H54 (cell line): ENCODE data around the gene PPP2R2D.

Source experiments
- DNase-seq: peaks from one replicate; pipeline ENCODE4 v3.0.0; 2011; ENCODE audit warnings: low spot score, mixed read lengths; ENCODE audit not compliant: insufficient read length
- FAIRE-seq: peaks from 3 replicates; lab custom pipeline; 2011; peaks lifted over from hg19 to GRCh38; lab: Jason Lieb, UNC
- POLR2A ChIP-seq: IDR thresholded peaks from 2 replicates; pipeline ENCODE4 v1.6.1; 2011; ENCODE audit warnings: low read depth, mild to moderate bottlenecking, low read length

Gene PPP2R2D

DNA sequence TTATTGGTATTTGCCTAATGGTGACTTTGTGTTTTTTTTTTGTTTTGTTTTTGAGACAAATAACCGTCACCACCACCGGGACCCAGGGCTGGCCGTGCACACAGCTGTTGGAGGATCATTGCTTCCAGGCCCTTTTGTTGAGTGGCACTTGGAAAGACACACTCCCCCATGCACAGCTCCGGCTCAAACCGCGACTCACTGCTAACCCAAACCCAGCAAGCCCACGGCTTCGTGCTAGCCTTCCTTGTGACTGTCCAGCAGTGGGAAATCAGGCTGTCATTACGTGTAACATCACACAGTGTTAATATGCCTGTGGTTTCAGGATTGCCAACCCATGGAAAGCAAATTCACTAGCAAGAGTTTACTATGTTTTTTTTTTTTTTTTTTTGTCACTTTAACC is 63.5 kb downstream of the PPP2R2D start:
- FAIRE-seq = no peak
- TF ChIP-seq POLR2A = no peak
- DNase-seq = no peak

DNA sequence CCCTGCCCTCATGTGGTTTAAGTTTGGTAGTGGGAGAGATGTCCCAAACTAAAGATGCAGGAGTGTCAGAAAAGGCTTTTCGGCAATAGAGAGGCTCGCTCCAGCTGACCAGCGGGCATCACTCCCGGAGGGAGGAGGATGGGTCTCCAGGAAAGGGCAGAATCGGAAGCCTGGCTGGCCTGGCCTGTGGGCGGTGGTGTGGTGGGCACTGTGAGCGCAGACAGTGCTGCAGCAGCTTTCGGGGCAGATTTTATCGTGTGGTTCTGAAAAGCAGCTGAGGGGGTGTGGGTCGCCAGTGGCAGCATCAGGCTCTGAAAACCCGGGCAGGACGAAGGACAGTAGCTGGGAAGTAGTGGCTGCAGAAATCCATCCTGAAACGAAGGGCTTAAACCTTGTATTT is 68.1 kb downstream of the PPP2R2D start:
- DNase-seq = no peak
- TF ChIP-seq POLR2A = no peak
- FAIRE-seq = no peak

DNA sequence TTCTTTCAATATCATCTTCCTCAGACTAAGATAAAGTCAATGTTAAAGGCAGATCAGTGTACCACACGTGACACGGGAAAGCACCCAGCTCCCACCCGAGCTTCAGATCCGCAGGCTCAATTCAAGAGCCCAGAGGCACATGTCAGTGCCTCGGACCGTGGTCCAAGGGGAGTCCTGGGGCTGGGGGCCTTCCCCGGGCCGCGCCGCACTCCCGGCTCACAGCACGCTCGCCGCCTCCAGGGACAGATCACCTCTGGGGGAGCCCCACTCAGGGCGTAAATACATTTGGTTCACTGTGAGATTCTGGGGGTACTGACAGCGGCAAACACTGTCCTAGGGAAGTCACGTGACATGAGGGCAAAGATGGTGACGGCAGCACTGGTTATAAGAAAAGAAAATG is 70.1 kb downstream of the PPP2R2D start:
- TF ChIP-seq POLR2A = no peak
- FAIRE-seq = no peak
- no peak for DNase-seq

DNA sequence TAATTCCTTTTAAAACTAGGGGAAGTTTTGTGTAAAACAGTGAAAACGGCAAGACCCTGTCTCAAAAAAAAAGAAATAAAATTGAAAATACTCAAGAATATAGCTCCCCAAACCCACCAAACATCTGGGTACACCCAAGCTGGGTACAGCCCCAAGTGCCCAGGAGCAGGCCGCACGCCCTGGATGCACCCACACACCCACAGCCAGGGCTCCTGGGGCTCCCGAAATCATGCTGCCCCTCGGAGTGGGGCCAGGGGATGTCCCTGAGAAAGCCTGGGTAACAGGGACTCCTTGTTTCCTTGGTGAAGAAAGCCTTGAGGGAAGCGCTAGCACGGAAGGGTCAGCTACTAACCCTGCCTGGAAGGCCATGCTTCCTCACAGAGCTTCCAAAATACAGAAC is 70.8 kb downstream of the PPP2R2D start:
- no peak for FAIRE-seq
- DNase-seq = no peak
- TF ChIP-seq POLR2A = no peak

DNA sequence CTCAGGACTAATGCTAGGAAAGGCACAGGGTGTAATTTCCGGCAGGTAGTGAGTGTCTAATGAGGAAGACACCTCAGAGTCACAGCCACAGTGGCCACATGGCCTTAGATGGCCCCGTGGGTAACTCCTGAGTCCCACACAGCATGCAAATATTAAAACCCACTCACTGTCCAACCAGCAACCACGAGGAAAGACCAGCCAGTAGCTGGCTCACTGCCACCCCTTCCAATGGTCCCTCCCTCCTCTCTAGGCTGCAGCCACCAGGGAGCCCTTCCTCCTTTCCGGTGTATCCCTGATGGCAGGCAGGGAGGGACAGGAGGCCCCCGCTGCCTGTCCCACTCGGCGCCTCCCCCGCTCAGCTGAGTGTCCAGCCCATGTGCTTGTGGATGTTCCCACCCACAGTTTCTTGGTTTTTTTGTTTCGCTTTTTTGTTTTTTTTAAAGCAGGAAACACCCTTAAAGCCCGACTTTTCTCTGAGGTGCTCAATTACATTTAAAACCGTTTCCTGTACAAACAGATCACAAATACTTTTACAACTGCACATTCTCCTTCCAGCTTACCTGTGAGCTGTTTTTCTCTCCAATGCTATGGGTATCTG is 71.8 kb downstream of the PPP2R2D start:
- FAIRE-seq (no peak), DNase-seq (no peak)
- no peak for TF ChIP-seq POLR2A

DNA sequence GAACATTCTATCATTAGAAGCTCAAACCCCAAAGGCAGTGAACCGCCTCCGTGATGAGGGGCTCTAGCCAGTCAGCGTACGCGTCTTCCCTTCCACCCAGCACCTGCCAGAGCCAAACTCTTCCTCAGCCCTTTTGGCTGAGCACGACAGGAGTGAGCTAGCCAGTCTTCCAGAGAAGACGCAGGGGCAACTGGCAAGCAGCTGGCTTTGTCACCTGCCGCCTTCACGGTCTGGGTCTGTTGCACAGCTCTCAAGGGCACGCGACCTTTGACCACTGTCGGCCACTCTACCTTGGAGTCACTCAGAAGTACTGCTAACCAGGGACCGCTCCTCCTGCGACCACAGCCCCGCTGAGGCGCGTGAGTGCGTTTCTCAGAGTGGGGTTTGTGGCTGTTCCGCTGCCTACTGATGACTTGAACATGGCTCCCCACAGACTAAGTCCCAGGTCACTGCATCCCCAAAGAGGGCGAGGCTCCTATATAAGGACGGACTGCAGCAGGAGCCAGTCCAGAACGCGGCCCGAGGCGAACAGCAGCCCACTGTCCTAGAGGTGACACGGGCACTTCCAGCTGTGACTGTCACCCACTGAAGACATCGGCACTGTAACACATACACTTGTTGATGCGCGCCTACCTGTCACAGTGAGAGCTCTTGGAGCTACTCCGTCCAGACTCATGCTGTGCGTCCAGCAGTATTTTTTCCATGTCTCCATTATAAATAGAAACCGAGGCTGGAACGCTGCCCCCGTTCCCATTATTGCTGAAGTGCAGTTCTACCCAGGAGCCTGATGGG is 72.5 kb downstream of the PPP2R2D start:
- DNase-seq = no peak
- no peak for FAIRE-seq

DNA sequence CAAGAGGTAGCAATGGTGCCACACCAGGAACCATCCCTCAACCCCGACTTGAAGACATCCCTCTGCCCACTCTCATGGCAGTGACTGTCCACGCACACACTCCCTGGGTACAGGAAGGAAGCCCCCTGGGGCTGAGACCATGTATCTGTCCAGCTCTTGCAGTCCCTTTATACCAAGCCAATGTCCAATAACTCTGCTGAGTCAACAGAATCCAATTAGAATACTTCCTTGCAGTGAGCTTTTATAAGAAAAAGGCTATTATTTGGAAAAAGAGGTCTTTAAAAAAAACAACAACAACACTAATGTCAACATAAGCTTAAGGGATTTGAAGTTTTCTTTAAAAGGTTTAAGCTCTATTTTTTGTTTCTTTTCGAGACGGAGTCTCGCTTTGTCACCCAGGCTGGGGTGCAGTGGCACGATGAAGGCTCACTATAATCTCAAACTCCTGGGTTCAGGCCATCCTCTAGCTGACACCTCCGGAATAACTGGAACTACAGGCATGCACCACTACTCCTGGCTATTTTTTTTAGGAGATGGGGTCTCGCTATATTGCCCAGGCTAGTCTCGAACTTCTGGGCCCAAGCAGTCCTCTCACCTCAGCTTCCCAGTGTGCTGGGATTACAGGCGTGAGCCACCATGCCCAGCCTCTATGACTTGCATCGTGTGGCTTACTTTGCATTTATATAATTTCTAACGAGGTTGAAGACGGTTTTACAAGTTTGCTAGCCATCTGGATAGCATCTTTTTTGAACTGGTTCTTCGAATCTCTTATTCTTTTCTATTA is 73.4 kb downstream of the PPP2R2D start:
- FAIRE-seq = no peak
- no peak for TF ChIP-seq POLR2A
- DNase-seq = no peak

More for the DNA sequence above, 72.5 kb downstream of the PPP2R2D start:
- TF ChIP-seq POLR2A = no peak

DNA sequence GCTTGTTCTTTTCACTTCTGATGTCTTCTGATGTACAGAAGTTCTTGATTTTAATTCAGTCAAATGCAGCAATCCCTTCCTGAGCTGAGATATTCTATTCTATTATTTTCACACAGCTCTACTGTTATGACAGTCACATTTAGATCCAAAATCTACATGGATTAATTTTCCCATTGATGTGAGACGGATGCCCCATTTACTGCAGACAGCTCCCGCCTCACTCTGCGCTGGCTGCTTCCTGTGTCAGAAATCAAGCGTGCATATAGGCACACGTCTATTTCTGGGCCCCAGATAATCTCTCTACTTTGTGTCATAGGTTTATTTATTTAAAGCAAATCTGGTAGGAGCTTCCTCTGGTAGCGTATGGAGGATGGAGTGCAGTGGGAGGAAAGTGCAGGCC is 74.2 kb downstream of the PPP2R2D start:
- TF ChIP-seq POLR2A = no peak
- no peak for DNase-seq
- FAIRE-seq = no peak

DNA sequence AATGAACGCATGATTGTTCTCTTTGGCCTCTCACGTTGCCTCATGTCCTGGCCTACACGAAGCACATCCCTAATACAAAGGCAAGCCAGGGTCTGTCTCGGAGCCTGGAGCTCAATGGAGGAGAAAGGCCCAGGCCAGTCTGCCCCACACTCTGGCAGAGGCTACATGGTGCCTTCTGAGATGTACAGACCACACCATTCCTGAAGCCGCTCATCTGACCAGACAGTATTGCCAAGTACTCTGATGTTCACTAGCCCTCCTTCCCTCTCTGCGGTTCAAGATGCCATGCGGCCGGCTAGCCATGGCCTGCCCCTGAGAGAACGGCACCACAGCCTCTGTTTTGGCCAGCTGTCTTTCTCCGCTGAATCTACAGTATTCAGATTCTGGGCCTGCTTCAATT is 75.0 kb downstream of the PPP2R2D start:
- no peak for TF ChIP-seq POLR2A
- DNase-seq (no peak), FAIRE-seq (no peak)

DNA sequence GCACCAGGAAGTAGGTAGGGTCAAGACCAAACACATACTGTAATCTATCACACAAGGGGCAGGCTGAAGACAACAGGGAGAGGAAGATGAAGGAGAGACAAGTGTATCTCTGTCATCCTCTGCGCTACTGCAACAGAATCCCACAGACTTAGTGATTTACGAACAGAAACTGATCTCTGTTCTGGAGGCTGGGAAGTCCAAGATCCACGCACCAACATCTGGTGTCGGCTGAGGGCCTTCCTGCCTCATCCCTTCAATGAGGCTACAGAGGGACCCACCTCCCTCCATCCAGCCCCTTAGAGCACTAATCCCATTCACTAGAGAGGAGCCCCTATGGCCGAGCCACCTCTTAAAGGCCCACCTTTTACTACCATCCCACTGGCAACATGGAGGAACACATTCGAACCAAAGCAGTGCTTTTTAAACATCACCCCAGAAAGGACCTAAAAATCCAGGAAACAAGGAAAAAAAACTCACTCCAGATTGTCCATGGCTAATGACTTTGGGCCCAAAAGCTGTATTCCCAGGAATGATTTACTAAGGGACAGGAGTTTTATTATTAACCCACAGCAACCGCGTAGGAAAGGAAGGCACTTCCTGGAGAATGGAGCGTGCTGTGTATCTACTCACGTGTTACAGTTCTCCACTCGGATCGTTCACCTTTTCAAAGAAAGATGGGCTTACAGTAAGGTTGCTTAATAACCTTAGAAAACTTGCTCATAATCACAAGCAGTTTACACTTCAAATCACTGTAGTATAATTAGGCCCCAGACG is 76.7 kb downstream of the PPP2R2D start:
- FAIRE-seq = no peak
- TF ChIP-seq POLR2A = no peak
- no peak for DNase-seq

DNA sequence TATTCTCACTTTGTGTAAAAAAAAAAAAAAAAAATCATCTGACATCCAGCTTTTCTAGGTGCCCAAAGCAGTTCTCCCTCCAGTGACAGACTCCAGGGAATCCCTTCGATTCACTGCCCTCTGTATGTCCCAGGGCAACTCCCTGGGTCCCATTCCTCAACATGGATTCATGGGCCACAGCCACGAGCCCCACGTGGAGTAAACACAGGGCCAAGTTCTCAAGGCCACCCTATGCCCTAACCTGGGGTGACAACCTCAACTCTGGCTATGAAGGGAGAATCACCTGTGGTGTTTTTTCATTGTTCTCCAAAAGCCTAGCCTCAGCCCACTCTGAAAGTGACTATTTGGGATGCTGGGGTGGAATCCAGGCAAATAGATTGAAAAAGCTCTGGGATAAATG is 77.6 kb downstream of the PPP2R2D start:
- no peak for DNase-seq
- no peak for TF ChIP-seq POLR2A
- no peak for FAIRE-seq

DNA sequence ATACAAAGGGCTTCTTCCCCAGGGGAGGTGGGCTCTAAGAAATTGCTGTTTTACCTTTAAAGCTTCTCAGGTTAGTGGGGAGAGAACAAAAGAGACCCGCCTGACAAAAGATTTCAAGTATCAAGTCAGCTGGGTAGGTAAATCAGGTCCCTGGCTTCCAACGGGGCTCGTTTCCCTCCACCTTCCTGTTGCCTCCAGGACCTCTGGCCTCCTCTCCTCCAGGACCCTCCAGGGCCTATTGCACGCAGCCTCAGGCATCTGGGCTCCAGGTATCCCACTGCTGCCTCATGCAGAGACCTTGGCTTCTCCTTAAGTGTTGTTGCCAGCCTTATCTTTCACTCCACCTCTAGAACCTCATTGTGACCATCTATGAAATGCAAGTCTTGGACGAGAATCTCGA is 78.0 kb downstream of the PPP2R2D start:
- TF ChIP-seq POLR2A = no peak
- no peak for FAIRE-seq
- DNase-seq = no peak

DNA sequence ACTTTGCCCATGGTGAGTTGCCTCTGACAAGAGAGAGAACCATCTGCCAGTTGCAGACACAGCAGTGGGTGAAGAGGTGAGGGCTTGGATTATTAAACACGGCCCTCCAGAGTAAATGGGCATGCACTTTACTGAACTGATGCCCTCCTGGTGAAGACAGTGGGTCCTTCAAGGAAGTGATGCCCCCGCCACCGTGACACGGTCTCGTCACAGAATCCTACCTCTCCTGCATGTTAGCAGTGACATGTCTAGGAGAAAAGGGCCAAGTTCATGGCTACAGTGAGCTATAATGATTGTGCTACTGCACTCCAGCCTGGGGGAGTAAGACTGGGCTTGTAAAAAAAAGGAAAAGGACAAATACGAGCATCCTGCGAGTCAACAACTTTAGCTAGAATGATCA is 78.5 kb downstream of the PPP2R2D start:
- FAIRE-seq = no peak
- no peak for TF ChIP-seq POLR2A
- no peak for DNase-seq

DNA sequence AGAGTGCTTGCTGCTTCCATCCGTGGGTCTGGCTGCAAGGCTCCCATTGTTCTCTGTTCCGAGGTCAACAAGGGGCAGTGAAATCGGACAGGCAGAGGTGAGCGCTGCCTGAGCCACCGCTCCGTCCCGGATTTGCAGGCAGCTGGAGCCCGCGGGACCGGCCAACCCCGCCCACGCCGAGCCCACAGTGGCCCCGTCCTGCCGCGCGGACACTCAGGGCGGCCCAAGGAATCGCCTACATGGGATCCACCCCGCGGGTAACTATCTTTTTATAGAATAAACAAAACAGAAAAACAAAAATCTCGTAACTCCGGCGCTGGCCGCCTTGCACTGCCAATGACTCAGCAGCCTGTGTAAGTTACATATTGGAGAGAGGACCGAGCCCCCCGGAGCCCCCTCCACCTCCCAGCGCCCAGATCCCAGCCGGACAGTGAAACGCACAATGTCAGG is 79.0 kb downstream of the PPP2R2D start:
- TF ChIP-seq POLR2A = no peak

More for the DNA sequence above, 79.0 kb downstream of the PPP2R2D start:
- no peak for FAIRE-seq
- no peak for DNase-seq
